Measurements from ENCODE around the gene DSG3.
A peak's percentile ranks its signal among the peaks of the same experiment; 100 is the strongest.

The DSG3 gene

GRCh38 chr18:31430554-31430953 lies 17.0 kb upstream of the DSG3 start:
- DNase-seq, result no peak

GRCh38 chr18:31432316-31432715 lies 15.2 kb upstream of the DSG3 start:
- DNase-seq, result no peak

GRCh38 chr18:31436825-31437224 lies 10.7 kb upstream of the DSG3 start:
- DNase-seq, result no peak

- no peak for DNase-seq
Measured at GRCh38 chr18:31438402-31438801, 9.1 kb upstream of the DSG3 start.

GRCh38 chr18:31439807-31440325 lies 7.7 kb upstream of the DSG3 start:
- peak; percentile 3 for DNase-seq

GRCh38 chr18:31440787-31441186 lies 6.8 kb upstream of the DSG3 start:
- no peak for DNase-seq

GRCh38 chr18:31441493-31441892 lies 6.0 kb upstream of the DSG3 start:
- DNase-seq, result no peak

GRCh38 chr18:31444142-31444541 lies 3.4 kb upstream of the DSG3 start:
- DNase-seq, result no peak

- no peak for DNase-seq
Measured at GRCh38 chr18:31445908-31446307, 1.6 kb upstream of the DSG3 start.

- DNase-seq, result no peak
Measured at GRCh38 chr18:31446854-31447253, 687 bp upstream of the DSG3 start.

GRCh38 chr18:31450409-31450808 lies 2.9 kb downstream of the DSG3 start:
- DNase-seq, result no peak

- no peak for DNase-seq
Measured at GRCh38 chr18:31451625-31452024, 4.1 kb downstream of the DSG3 start.

- no peak for DNase-seq
Measured at GRCh38 chr18:31454066-31454708, 6.6 kb downstream of the DSG3 start.

GRCh38 chr18:31469629-31470028 lies 22.1 kb downstream of the DSG3 start:
- DNase-seq, result no peak

- DNase-seq, result no peak
Measured at GRCh38 chr18:31478688-31479087, 31.1 kb downstream of the DSG3 start.

GRCh38 chr18:31482051-31482450 lies 34.5 kb downstream of the DSG3 start:
- DNase-seq, result no peak

- no peak for DNase-seq
Measured at GRCh38 chr18:31483396-31483795, 35.9 kb downstream of the DSG3 start.

GRCh38 chr18:31484461-31484860 lies 36.9 kb downstream of the DSG3 start:
- DNase-seq, result no peak

GRCh38 chr18:31486165-31486564 lies 38.6 kb downstream of the DSG3 start:
- no peak for DNase-seq

- DNase-seq, result no peak
Measured at GRCh38 chr18:31487246-31488015, 39.9 kb downstream of the DSG3 start.

- no peak for DNase-seq
Measured at GRCh38 chr18:31489311-31489710, 41.8 kb downstream of the DSG3 start.

GRCh38 chr18:31490387-31490786 lies 42.8 kb downstream of the DSG3 start:
- DNase-seq, result no peak

GRCh38 chr18:31490833-31491232 lies 43.3 kb downstream of the DSG3 start:
- no peak for DNase-seq

GRCh38 chr18:31491586-31491985 lies 44.0 kb downstream of the DSG3 start:
- DNase-seq, result no peak

GRCh38 chr18:31492671-31493070 lies 45.1 kb downstream of the DSG3 start:
- DNase-seq, result no peak
